Midbrain (tissue), 1 donor: ENCODE measurements around the gene PRKG2.

Experiments
- DNase-seq: peaks from one replicate; lab custom pipeline; 2025; lab: John Stamatoyannopoulos, UW

The PRKG2 gene

GRCh38 chr4:81215931-81216330, 909 bp upstream of the PRKG2 start:
- no peak for DNase-seq

GRCh38 chr4:81214144-81214880, 710 bp downstream of the PRKG2 start:
- no peak for DNase-seq

GRCh38 chr4:81213671-81214070, 1.4 kb downstream of the PRKG2 start:
- DNase-seq: no peak

GRCh38 chr4:81211956-81212355, 3.1 kb downstream of the PRKG2 start:
- DNase-seq: no peak

- no peak for DNase-seq
Measured at GRCh38 chr4:81207828-81208227, 7.2 kb downstream of the PRKG2 start.

GRCh38 chr4:81205302-81205701, 9.7 kb downstream of the PRKG2 start:
- DNase-seq: no peak

- DNase-seq: no peak
Measured at GRCh38 chr4:81204571-81204970, 10.5 kb downstream of the PRKG2 start.

- no peak for DNase-seq
Measured at GRCh38 chr4:81199831-81200230, 15.2 kb downstream of the PRKG2 start.

- DNase-seq: no peak
Measured at GRCh38 chr4:81198609-81199008, 16.4 kb downstream of the PRKG2 start.

- no peak for DNase-seq
Measured at GRCh38 chr4:81197864-81198524, 17.0 kb downstream of the PRKG2 start.

GRCh38 chr4:81196126-81196650, 18.8 kb downstream of the PRKG2 start:
- DNase-seq: no peak

- DNase-seq: no peak
Measured at GRCh38 chr4:81195475-81195874, 19.5 kb downstream of the PRKG2 start.

- no peak for DNase-seq
Measured at GRCh38 chr4:81194286-81194685, 20.7 kb downstream of the PRKG2 start.

GRCh38 chr4:81180916-81181315, 34.1 kb downstream of the PRKG2 start:
- DNase-seq: no peak

- DNase-seq: no peak
Measured at GRCh38 chr4:81179326-81179725, 35.7 kb downstream of the PRKG2 start.

GRCh38 chr4:81173213-81173612, 41.8 kb downstream of the PRKG2 start:
- no peak for DNase-seq

- DNase-seq: no peak
Measured at GRCh38 chr4:81166458-81167160, 48.4 kb downstream of the PRKG2 start.

- DNase-seq: no peak
Measured at GRCh38 chr4:81165861-81166430, 49.1 kb downstream of the PRKG2 start.

- no peak for DNase-seq
Measured at GRCh38 chr4:81164623-81165416, 50.2 kb downstream of the PRKG2 start.

GRCh38 chr4:81164126-81164525, 50.9 kb downstream of the PRKG2 start:
- no peak for DNase-seq

- DNase-seq: no peak
Measured at GRCh38 chr4:81162752-81163458, 52.1 kb downstream of the PRKG2 start.
